Endothelial cell of umbilical vein (primary cell): ENCODE measurements around the gene CELSR1. TPM values are rescaled to one million over a fixed set of nuclear protein-coding genes. Genes with fewer than 3 reads are reported as not detected.

Experiments used
- BruUV-seq: library from RNA; stranded (reverse); fragments of 400-500 nt; replicated peaks from 2 replicates; lab custom pipeline; 2021; lab: Mats Ljungman, UMichigan
- CTCF ChIA-PET: fragments of 300-600, 350-600 bp; sonication (Branson Sonifier 250); formaldehyde crosslinking; loops from one replicate; lab custom pipeline; 2021; ENCODE audit warnings: antibody characterized with exemption, inconsistent platforms; lab: Charles Lee
- POLR2A ChIA-PET: fragments of 300-600, 350-600 bp; sonication (Branson Sonifier 250); formaldehyde crosslinking; loops from one replicate; lab custom pipeline; 2021; ENCODE audit warnings: antibody characterized with exemption, inconsistent platforms; lab: Charles Lee
- DNase-seq: peaks from one replicate; pipeline ENCODE4 v3.0.0-alpha.2; 2011; ENCODE audit warnings: low read depth, low spot score
- FAIRE-seq: peaks from 2 replicates; lab custom pipeline; 2011; peaks lifted over from hg19 to GRCh38; lab: Jason Lieb, UNC
- H2AFZ ChIP-seq: 2 replicates; pipeline ENCODE4 v1.6.0; 2012; ENCODE audit warnings: low read depth, low read length, control low read depth, inconsistent platforms
- H3K27ac ChIP-seq: 2 replicates; pipeline ENCODE4 v1.5.1; 2011; ENCODE audit warnings: low read depth, mild to moderate bottlenecking, control low read depth, low read length, moderate library complexity; ENCODE audit not compliant: insufficient read depth
- H3K27me3 ChIP-seq, 2 experiments: 2 replicates each; pipeline versions ENCODE4 v1.6.0 to v1.6.1; 2011; ENCODE audit warnings: low read length in 2 of 2, mixed read lengths in 1 of 2; ENCODE audit not compliant: control insufficient read depth in 2 of 2, insufficient read depth in 2 of 2
- H3K36me3 ChIP-seq, 2 experiments: 2 replicates in 1 of 2; 3 replicates in 1 of 2; pipeline ENCODE4 v1.5.1; 2011; ENCODE audit warnings: low read length in 2 of 2, mild to moderate bottlenecking in 1 of 2, moderate library complexity in 1 of 2; ENCODE audit not compliant: control insufficient read depth in 2 of 2, insufficient read depth in 2 of 2; ENCODE audit errors: extremely low read depth in 1 of 2
- H3K4me1 ChIP-seq: 3 replicates; pipeline ENCODE4 v1.5.1; 2011; ENCODE audit warnings: mild to moderate bottlenecking, low read length; ENCODE audit not compliant: control insufficient read depth, insufficient read depth; ENCODE audit errors: extremely low read depth
- H3K4me2 ChIP-seq: 2 replicates; pipeline ENCODE4 v1.6.1; 2011; ENCODE audit warnings: low read length, control low read depth, mixed read lengths; ENCODE audit not compliant: insufficient read depth
- H3K4me3 ChIP-seq, 3 experiments: fragments of 200-600 bp in 1 of 3; sonication (generic), shearing (Covaris generic) in 1 of 3; replicated peaks in 1 of 3; 2 replicates each; pipeline ENCODE4 v1.5.1; 2011 to 2016; ENCODE audit warnings: control low read depth in 3 of 3, low read length in 3 of 3, mild to moderate bottlenecking in 2 of 3, inconsistent platforms in 1 of 3, low read depth in 1 of 3, moderate library complexity in 1 of 3; ENCODE audit not compliant: insufficient read depth in 1 of 3
- H3K79me2 ChIP-seq: 2 replicates; pipeline ENCODE4 v1.6.0; 2012; ENCODE audit warnings: low read length, inconsistent platforms; ENCODE audit not compliant: control insufficient read depth, insufficient read depth
- H3K9ac ChIP-seq: replicated peaks from 2 replicates; pipeline ENCODE3; 2011; ENCODE audit warnings: low read length, control low read depth; ENCODE audit not compliant: insufficient read depth; ENCODE audit errors: extremely low read depth
- H3K9me1 ChIP-seq: replicated peaks from 3 replicates; pipeline ENCODE4 v1.6.0; 2011; ENCODE audit warnings: mild to moderate bottlenecking, low read length; ENCODE audit not compliant: control insufficient read depth, insufficient read depth; ENCODE audit errors: extremely low read depth
- H3K9me3 ChIP-seq: replicated peaks from 2 replicates; pipeline ENCODE4 v1.5.1; 2012; ENCODE audit warnings: low read length, inconsistent platforms; ENCODE audit not compliant: control insufficient read depth, insufficient read depth
- H4K20me1 ChIP-seq: replicated peaks from 2 replicates; pipeline ENCODE3; 2011; ENCODE audit warnings: mild to moderate bottlenecking, low read length; ENCODE audit not compliant: control insufficient read depth, insufficient read depth; ENCODE audit errors: extremely low read depth
- CTCF ChIP-seq, 2 donors: IDR thresholded peaks; 1 replicate in 1 of 2; 2 replicates in 1 of 2; pipeline ENCODE4 v1.5.1; 2011; ENCODE audit warnings: low read length in 2 of 2, mild to moderate bottlenecking in 2 of 2, moderate library complexity in 2 of 2, control low read depth in 1 of 2, inconsistent platforms in 1 of 2, low read depth in 1 of 2; ENCODE audit not compliant: insufficient read depth in 1 of 2; ENCODE audit errors: extremely low read depth in 1 of 2
- EZH2 ChIP-seq: IDR thresholded peaks from 2 replicates; pipeline ENCODE4 v1.6.1; 2012; ENCODE audit warnings: borderline replicate concordance, low read depth, mild to moderate bottlenecking, moderate library complexity, low read length, inconsistent platforms; ENCODE audit not compliant: severe bottlenecking
- FOS ChIP-seq: IDR thresholded peaks from 2 replicates; pipeline ENCODE4 v1.6.1; 2011; ENCODE audit warnings: mild to moderate bottlenecking, low read length, moderate library complexity, borderline replicate concordance; ENCODE audit not compliant: insufficient read depth
- GATA2 ChIP-seq: IDR thresholded peaks from 2 replicates; pipeline ENCODE4 v1.7.0; 2011; ENCODE audit warnings: low read depth, mild to moderate bottlenecking, moderate library complexity, mixed read lengths, low read length; ENCODE audit not compliant: insufficient read length, insufficient read depth
- JUN ChIP-seq: IDR thresholded peaks from 2 replicates; pipeline ENCODE4 v1.6.1; 2011; ENCODE audit warnings: borderline replicate concordance, low read depth; ENCODE audit not compliant: insufficient read length, insufficient read depth
- MAX ChIP-seq: IDR thresholded peaks from 2 replicates; pipeline ENCODE4 v1.6.1; 2011; ENCODE audit not compliant: insufficient read depth, insufficient read length
- MYC ChIP-seq: IDR thresholded peaks from one replicate; pipeline ENCODE4 v1.6.1; 2011; ENCODE audit warnings: mild to moderate bottlenecking, low read depth, low read length
- POLR2A ChIP-seq: IDR thresholded peaks from 2 replicates; pipeline ENCODE4 v1.6.1; 2012; ENCODE audit warnings: low read depth, mild to moderate bottlenecking, control low read depth, low read length
- POLR2AphosphoS5 ChIP-seq: IDR thresholded peaks from 2 replicates; pipeline ENCODE4 v1.6.1; 2012; ENCODE audit warnings: low read depth, mild to moderate bottlenecking, control low read depth, low read length, moderate library complexity; ENCODE audit not compliant: insufficient read depth
- dilution Hi-C: fragments of 300-500 bp; cut with MboI; formaldehyde crosslinking; loops from one replicate; pipeline ENCODE4 v1.15.0; 2019; ENCODE audit warnings: low sequenced_read_pairs; ENCODE audit not compliant: extremely low pct_ligation_motif_present
- intact Hi-C: fragments of 100-400 bp; cut with micrococcal nuclease; formaldehyde crosslinking; loops from one replicate; pipeline ENCODE4 v1.10.0; 2022
- polyA plus RNA-seq, 4 experiments: library from polyadenylated mRNA; depleted of rRNA in 3 of 4; stranded (reverse) in 3 of 4; unstranded in 1 of 4; fragments of >200 nt; gene quantifications; 2 replicates each; pipeline versions ENCODE4 v1.2.1 to v1.2.3, GENCODE V29; 2011 to 2012; ENCODE audit warnings: missing spikeins in 1 of 4
- total RNA-seq: library from RNA; stranded (reverse); gene quantifications from 2 replicates; pipeline ENCODE4 v1.2.3, GENCODE V29; 2021

CELSR1 gene
- total and polyA plus RNA-seq, 2 donors (not counting 3 experiments of a cell fraction or from before 2014, with no cell fraction given): 3.7 to 5.4 TPM

GRCh38 chr22:46502440-46503175, 34.8 kb downstream of the CELSR1 start:
- no peaks in the 10 kb centered on the region for H3K27me3 ChIP-seq
- no peaks in the 10 kb centered on the region for H3K79me2 ChIP-seq
- DNase-seq (no peak), FAIRE-seq (no peak)
- H4K20me1 ChIP-seq: no peaks in the 10 kb centered on the region
- dilution Hi-C loops (no loop called here), intact Hi-C loops (no loop called here)
- H3K9me3 ChIP-seq: no peaks in the 10 kb centered on the region
- H3K9ac ChIP-seq: no peak overlapping the region
- no peak overlapping the region for H3K4me3 ChIP-seq
- H3K27ac ChIP-seq: no peak overlapping the region
- H2AFZ ChIP-seq: no peak overlapping the region
- POLR2A ChIA-PET: no interaction called here
- no peaks in the 10 kb centered on the region for H3K9me1 ChIP-seq
- CTCF ChIA-PET: interaction anchor here (0.8 to 2.3 kb wide), 5 partner anchors 11 to 764 kb away, joined by 3 to 7 read pairs (median 4); no protein-coding TSS in a partner anchor
- H3K36me3 ChIP-seq: no peaks in the 10 kb centered on the region
- BruUV-seq: no TSS peak
- H3K4me1 ChIP-seq: peaks cover 4% of the 10 kb centered on the region
- H3K4me2 ChIP-seq: no peak overlapping the region
- TF ChIP-seq FOS (no peak), EZH2 (no peak), CTCF (IDR thresholded peaks at IDR 0.05; ENCODE audit: extremely low read depth in 1 of 2, insufficient read depth in 1 of 2, low read depth in 1 of 2, low read length in 2 of 2) (no peak), JUN (no peak), MAX (no peak), POLR2AphosphoS5 (no peak), MYC (no peak), GATA2 (no peak), POLR2A (no peak)
